GM10847 (cell line): ENCODE results near the gene POLR1A.

Experiments
- POLR2A ChIP-seq: IDR thresholded peaks from 2 replicates; pipeline ENCODE4 v1.6.1; 2011; ENCODE audit not compliant: insufficient read length; ENCODE audit errors: extremely low read depth

Gene POLR1A

GRCh38 chr2:86074811-86075210, 30.9 kb downstream of the POLR1A start:
- no peak for TF ChIP-seq POLR2A

GRCh38 chr2:86074256-86074655, 31.4 kb downstream of the POLR1A start:
- TF ChIP-seq POLR2A = no peak

GRCh38 chr2:86073225-86073624, 32.5 kb downstream of the POLR1A start:
- no peak for TF ChIP-seq POLR2A

GRCh38 chr2:86072271-86072858, 33.3 kb downstream of the POLR1A start:
- TF ChIP-seq POLR2A = no peak

GRCh38 chr2:86070868-86071267, 34.8 kb downstream of the POLR1A start:
- no peak for TF ChIP-seq POLR2A

GRCh38 chr2:86069783-86070339, 35.8 kb downstream of the POLR1A start:
- TF ChIP-seq POLR2A = no peak

- TF ChIP-seq POLR2A = no peak
Measured at GRCh38 chr2:86069091-86069685, 36.5 kb downstream of the POLR1A start.

- no peak for TF ChIP-seq POLR2A
Measured at GRCh38 chr2:86068648-86069047, 37.0 kb downstream of the POLR1A start.

GRCh38 chr2:86068136-86068588, 37.5 kb downstream of the POLR1A start:
- no peak for TF ChIP-seq POLR2A

GRCh38 chr2:86066915-86067314, 38.8 kb downstream of the POLR1A start:
- TF ChIP-seq POLR2A = no peak

GRCh38 chr2:86066007-86066578, 39.6 kb downstream of the POLR1A start:
- TF ChIP-seq POLR2A = no peak

- TF ChIP-seq POLR2A = no peak
Measured at GRCh38 chr2:86065512-86065911, 40.2 kb downstream of the POLR1A start.

- no peak for TF ChIP-seq POLR2A
Measured at GRCh38 chr2:86064006-86064405, 41.7 kb downstream of the POLR1A start.

- TF ChIP-seq POLR2A = no peak
Measured at GRCh38 chr2:86062043-86062442, 43.6 kb downstream of the POLR1A start.

- TF ChIP-seq POLR2A = no peak
Measured at GRCh38 chr2:86056590-86057331, 48.9 kb downstream of the POLR1A start.

GRCh38 chr2:86055314-86055713, 50.4 kb downstream of the POLR1A start:
- no peak for TF ChIP-seq POLR2A
